OCI-LY3 (cell line): ENCODE results near the gene PDZD7.

Experiments used
- CTCF ChIP-seq: fragments of 200-600, 300-600 bp; sonication (generic); IDR thresholded peaks from 2 replicates; pipeline ENCODE4 v1.5.1; 2014; ENCODE audit warnings: antibody characterized with exemption, low read length, low read depth
- EZH2phosphoT487 ChIP-seq: fragments of 200-600 bp; shearing (Covaris generic); IDR thresholded peaks from 2 replicates; pipeline ENCODE4 v1.6.1; 2018; ENCODE audit warnings: antibody characterized with exemption, mixed run types, low read depth

- TF ChIP-seq CTCF (no peak), EZH2phosphoT487 (no peak)
Observed at GRCh38 chr10:100982916-100983830, 47.8 kb downstream of the PDZD7 start.
